T-helper 2 cell (primary cell): ENCODE data around the gene FAM118B.
"Not testable (repeated sequence)": the region's sequence is repeated elsewhere in the genome, so short reads cannot be mapped to it uniquely, and the experiment has no call there.

Source experiments
- DNase-seq, 5 experiments: peaks; one replicate each; pipeline versions ENCODE4 v3.0.0 to v3.0.0-alpha.2; 2012 to 2022

FAM118B gene

GRCh38 chr11:126219547-126219946, 8.0 kb downstream of the FAM118B start:
- DNase-seq: no peak

GRCh38 chr11:126224647-126225294, 13.2 kb downstream of the FAM118B start:
- no peak for DNase-seq

GRCh38 chr11:126225295-126225665, 13.7 kb downstream of the FAM118B start:
- no peak for DNase-seq

- no peak for DNase-seq
These were observed 14.9 kb downstream of the FAM118B start for GRCh38 chr11:126226334-126227084.

GRCh38 chr11:126229858-126230540, 18.4 kb downstream of the FAM118B start:
- DNase-seq: no peak

- no peak for DNase-seq
These were observed 20.3 kb downstream of the FAM118B start for GRCh38 chr11:126231725-126232459.

GRCh38 chr11:126232683-126233082, 21.1 kb downstream of the FAM118B start:
- no peak for DNase-seq

- DNase-seq: no peak
These were observed 21.8 kb downstream of the FAM118B start for GRCh38 chr11:126233391-126233790.

- no peak for DNase-seq
These were observed 35.1 kb downstream of the FAM118B start for GRCh38 chr11:126246636-126247035.

- no peak for DNase-seq
These were observed 41.7 kb downstream of the FAM118B start for GRCh38 chr11:126253265-126253664.

GRCh38 chr11:126254819-126255218, 43.2 kb downstream of the FAM118B start:
- DNase-seq: no peak

GRCh38 chr11:126255507-126255906, 43.9 kb downstream of the FAM118B start:
- not testable (repeated sequence) for DNase-seq

- no peak for DNase-seq
These were observed 44.6 kb downstream of the FAM118B start for GRCh38 chr11:126256216-126256615.

- no peak for DNase-seq
These were observed 45.6 kb downstream of the FAM118B start for GRCh38 chr11:126257144-126257543.

- DNase-seq: no peak
These were observed 46.2 kb downstream of the FAM118B start for GRCh38 chr11:126257764-126258163.

- no peak for DNase-seq
These were observed 50.6 kb downstream of the FAM118B start for GRCh38 chr11:126262216-126262615.

GRCh38 chr11:126263489-126263888, 51.9 kb downstream of the FAM118B start:
- no peak for DNase-seq

- DNase-seq: peak in 1 of 5 experiments; percentile 18
These were observed 54.2 kb downstream of the FAM118B start for GRCh38 chr11:126265811-126266210.

- DNase-seq: no peak
These were observed 56.1 kb downstream of the FAM118B start for GRCh38 chr11:126267650-126268049.

GRCh38 chr11:126268361-126268707, 56.8 kb downstream of the FAM118B start:
- DNase-seq: no peak

- peak; percentile 99 to 100 (median 100) for DNase-seq
These were observed 57.4 kb downstream of the FAM118B start, which contains the start of the genes FOXRED1 and SRPRA for GRCh38 chr11:126268708-126269579. TSS of gene FOXRED1 (plus strand) at chr11:126269154. CDS start at chr11:126269207, 53 bp downstream. TSS of gene SRPRA (minus strand) at chr11:126268895. CDS start at chr11:126268804, 91 bp downstream.

- DNase-seq: no peak
These were observed 65.7 kb downstream of the FAM118B start for GRCh38 chr11:126277322-126277721.
